Sigmoid colon (tissue), 4 donors: ENCODE results near the gene NUB1.

ENCODE experiments used
- CTCF ChIP-seq, 4 experiments: fragments of 450-650 bp in 3 of 4; fragments of 200-600 bp in 1 of 4; IDR thresholded peaks; one replicate each; pipeline ENCODE4 v1.5.1; 2016 to 2019; ENCODE audit warnings: antibody characterized with exemption in 4 of 4, mild to moderate bottlenecking in 3 of 4, moderate library complexity in 2 of 4
- EP300 ChIP-seq, 4 donors: sonication (generic); formaldehyde crosslinking; IDR thresholded peaks; one replicate each; pipeline ENCODE4 v1.6.1; 2017; ENCODE audit warnings: antibody characterized with exemption in 4 of 4
- POLR2A ChIP-seq, 2 donors: fragments of 450-650 bp; IDR thresholded peaks; one replicate each; pipeline ENCODE4 v1.6.1; 2016; ENCODE audit warnings: antibody characterized with exemption in 2 of 2, mild to moderate bottlenecking in 2 of 2, moderate library complexity in 2 of 2
- POLR2AphosphoS5 ChIP-seq, 4 donors: sonication (generic); formaldehyde crosslinking; IDR thresholded peaks; one replicate each; pipeline ENCODE4 v1.6.1; 2017; ENCODE audit warnings: antibody characterized with exemption in 4 of 4

DNA sequence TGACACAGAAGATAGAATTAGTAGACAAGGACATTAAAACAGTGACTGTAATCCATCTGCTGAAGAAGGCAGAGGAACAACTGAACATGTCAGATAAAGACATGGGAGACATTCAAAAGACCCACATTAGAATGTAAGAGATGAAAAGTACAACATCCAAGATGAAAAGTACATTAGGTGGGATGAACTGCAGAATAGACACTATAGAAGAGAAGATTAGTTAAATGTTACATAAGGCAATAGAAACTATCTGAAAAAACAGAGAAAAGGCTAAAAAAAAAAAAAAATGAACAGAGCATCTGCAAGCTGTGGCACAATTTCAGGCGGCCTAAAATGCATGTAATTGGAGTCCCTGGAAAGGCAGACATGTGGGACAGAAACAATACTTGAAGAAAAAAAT is 21.6 kb downstream of the NUB1 start:
- TF ChIP-seq EP300 (IDR thresholded peaks at IDR 0.05) (no peak), CTCF (IDR thresholded peaks at IDR 0.05) (no peak), POLR2A (IDR thresholded peaks at IDR 0.05) (no peak), POLR2AphosphoS5 (IDR thresholded peaks at IDR 0.05) (no peak)
